IPS-15b (cell line): ENCODE results near the gene HDLBP.

Source experiments
- H3K27me3 ChIP-seq: one replicate; pipeline ENCODE4 v1.6.1; 2013; ENCODE audit warnings: low read length; ENCODE audit not compliant: control insufficient read depth, insufficient read depth
- H3K36me3 ChIP-seq: one replicate; pipeline ENCODE4 v1.6.1; 2013; ENCODE audit warnings: low read length; ENCODE audit not compliant: control insufficient read depth, insufficient read depth
- H3K4me1 ChIP-seq: one replicate; pipeline ENCODE4 v1.6.1; 2013; ENCODE audit warnings: mild to moderate bottlenecking, low read length; ENCODE audit not compliant: control insufficient read depth, insufficient read depth
- H3K4me3 ChIP-seq: one replicate; pipeline ENCODE4 v1.5.1; 2013; ENCODE audit warnings: low read depth, low read length
- H3K9ac ChIP-seq: one replicate; pipeline ENCODE4 v1.6.1; 2013; ENCODE audit warnings: low read depth, mild to moderate bottlenecking, low read length
- H3K9me3 ChIP-seq: one replicate; pipeline ENCODE4 v1.6.1; 2013; ENCODE audit warnings: mild to moderate bottlenecking, low read length; ENCODE audit not compliant: control insufficient read depth, insufficient read depth

The HDLBP gene

GRCh38 chr2:241228081-241228859, 87.2 kb downstream of the HDLBP start:
- Histone ChIP-seq H3K36me3 (peaks cover 50% of the 10 kb centered on the region), H3K9ac (no peak overlapping the region), H3K9me3 (no peaks in the 10 kb centered on the region), H3K4me1 (no peaks in the 10 kb centered on the region), H3K4me3 (no peak overlapping the region), H3K27me3 (no peaks in the 10 kb centered on the region)

DNA sequence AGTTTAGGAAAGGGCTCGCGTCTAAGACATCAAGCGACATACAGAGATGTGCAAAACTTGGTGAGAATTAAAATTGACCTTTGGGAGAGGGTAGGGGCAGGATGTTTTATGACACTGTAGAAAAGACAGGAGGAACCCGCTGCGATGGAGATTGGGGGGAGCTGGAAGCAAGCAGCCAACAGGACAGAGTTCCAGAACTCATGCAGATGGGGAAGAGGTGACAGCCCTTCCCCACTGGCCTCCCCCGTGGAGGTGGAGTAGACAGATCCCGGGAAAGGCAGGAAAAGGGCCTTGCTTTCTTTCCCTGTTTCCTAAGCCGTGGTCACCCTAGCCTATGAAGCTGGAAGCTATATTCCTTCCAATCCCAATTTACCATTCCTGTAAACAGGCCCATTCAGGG, 87.9 kb downstream of the HDLBP start:
- Histone ChIP-seq H3K4me1 (no peaks in the 10 kb centered on the region), H3K9ac (no peak overlapping the region), H3K27me3 (no peaks in the 10 kb centered on the region), H3K36me3 (peaks cover 44% of the 10 kb centered on the region), H3K4me3 (no peak overlapping the region), H3K9me3 (no peaks in the 10 kb centered on the region)

- Histone ChIP-seq H3K36me3 (peaks cover 42% of the 10 kb centered on the region), H3K27me3 (no peaks in the 10 kb centered on the region), H3K9me3 (no peaks in the 10 kb centered on the region), H3K4me1 (no peaks in the 10 kb centered on the region), H3K4me3 (no peak overlapping the region), H3K9ac (no peak overlapping the region)
Measured at GRCh38 chr2:241226723-241227572, 88.5 kb downstream of the HDLBP start.

DNA sequence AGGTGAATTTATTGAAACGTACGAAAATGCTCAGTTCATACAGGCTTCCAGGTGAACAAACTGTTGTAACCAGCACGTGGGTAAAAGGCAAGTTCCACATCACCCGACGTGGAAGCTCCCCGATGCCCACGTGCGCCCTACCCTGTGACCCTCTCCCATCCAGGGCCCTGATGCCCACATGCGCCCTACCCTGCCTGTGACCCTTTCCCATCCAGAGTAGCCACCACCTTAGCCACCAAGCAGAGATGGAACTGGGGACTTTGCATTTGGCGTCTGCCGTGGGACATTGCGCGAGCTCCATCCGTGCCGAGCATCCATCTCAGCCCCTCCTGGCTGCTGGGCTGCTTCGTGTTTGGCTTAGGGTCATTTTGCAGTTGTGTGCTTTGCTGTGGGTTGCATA, 89.5 kb downstream of the HDLBP start:
- H3K36me3 ChIP-seq = peaks cover 35% of the 10 kb centered on the region
- no peaks in the 10 kb centered on the region for H3K4me1 ChIP-seq
- H3K9ac ChIP-seq = no peak overlapping the region
- no peaks in the 10 kb centered on the region for H3K9me3 ChIP-seq
- H3K4me3 ChIP-seq = no peak overlapping the region
- no peaks in the 10 kb centered on the region for H3K27me3 ChIP-seq

- Histone ChIP-seq H3K9ac (no peak overlapping the region), H3K9me3 (no peaks in the 10 kb centered on the region), H3K4me3 (no peak overlapping the region), H3K4me1 (no peaks in the 10 kb centered on the region), H3K36me3 (peaks cover 33% of the 10 kb centered on the region), H3K27me3 (no peaks in the 10 kb centered on the region)
Measured at GRCh38 chr2:241225545-241225944, 89.9 kb downstream of the HDLBP start.

- Histone ChIP-seq H3K9ac (no peak overlapping the region), H3K4me3 (no peak overlapping the region), H3K36me3 (peaks cover 27% of the 10 kb centered on the region), H3K9me3 (no peaks in the 10 kb centered on the region), H3K4me1 (no peaks in the 10 kb centered on the region), H3K27me3 (no peaks in the 10 kb centered on the region)
Measured at GRCh38 chr2:241224851-241225438, 90.5 kb downstream of the HDLBP start.

DNA sequence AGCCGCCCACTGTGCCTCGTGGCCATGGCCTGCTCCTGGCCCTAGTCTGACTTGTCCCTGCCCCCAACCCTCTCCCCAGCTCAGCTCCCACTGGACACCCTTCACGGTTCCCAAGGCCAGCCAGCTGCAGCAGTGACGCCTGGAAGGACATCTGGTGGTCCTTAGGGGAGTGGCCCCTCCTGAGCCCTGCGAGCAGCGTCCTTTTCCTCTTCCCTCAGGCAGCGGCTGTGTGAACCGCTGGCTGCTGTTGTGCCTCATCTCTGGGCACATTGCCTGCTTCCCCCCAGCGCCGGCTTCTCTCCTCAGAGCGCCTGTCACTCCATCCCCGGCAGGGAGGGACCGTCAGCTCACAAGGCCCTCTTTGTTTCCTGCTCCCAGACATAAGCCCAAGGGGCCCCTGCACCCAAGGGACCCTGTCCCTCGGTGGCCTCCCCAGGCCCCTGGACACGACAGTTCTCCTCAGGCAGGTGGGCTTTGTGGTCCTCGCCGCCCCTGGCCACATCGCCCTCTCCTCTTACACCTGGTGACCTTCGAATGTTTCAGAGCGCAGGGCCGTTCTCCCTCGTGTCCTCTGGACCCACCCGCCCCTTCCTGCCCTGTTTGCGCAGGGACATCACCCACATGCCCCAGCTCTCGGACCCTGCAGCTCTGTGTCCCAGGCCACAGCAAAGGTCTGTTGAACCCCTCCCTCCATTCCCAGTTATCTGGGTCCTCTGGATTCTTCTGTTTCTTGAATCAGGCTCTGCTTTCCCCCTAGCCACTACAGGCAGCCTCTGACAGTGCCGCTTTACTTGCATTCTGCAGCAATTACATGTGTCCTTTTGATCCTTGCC, 91.2 kb downstream of the HDLBP start:
- Histone ChIP-seq H3K4me3 (no peak overlapping the region), H3K4me1 (no peaks in the 10 kb centered on the region), H3K9ac (no peak overlapping the region), H3K9me3 (no peaks in the 10 kb centered on the region), H3K36me3 (peaks cover 20% of the 10 kb centered on the region), H3K27me3 (no peaks in the 10 kb centered on the region)

DNA sequence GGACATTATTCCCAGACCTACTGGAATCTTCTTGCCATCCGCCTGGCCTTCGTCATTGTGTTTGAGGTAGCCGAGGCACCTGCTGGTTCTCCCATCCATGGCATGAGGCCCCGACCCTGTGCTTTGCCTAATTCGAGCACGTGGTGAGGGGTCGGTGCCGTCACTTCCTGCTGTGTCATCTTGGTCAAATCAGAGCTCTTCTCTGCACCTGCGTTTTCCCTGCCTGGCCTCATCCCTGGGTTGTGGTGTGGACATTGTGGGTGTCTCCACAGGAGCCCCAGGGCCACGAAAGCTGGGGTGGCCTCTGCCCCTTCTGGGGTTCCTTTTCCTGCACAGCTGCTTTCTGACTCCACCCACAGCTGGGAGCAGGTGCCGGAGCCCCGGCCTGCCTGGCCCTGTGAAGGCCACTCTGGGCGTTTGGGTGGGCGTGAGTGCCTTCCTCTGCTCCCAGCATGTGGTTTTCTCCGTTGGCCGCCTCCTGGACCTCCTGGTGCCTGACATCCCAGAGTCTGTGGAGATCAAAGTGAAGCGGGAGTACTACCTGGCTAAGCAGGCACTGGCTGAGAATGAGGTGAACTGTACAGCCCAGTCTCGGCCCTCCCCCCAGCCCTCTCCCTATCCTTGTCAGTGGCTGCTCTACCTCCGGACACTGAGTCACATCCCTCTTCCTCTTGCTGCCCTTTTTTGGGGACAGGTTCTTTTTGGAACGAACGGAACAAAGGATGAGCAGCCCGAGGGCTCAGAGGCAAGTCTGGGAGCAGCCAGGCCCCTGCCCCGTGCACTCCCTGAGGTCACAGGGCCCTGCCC, 92.1 kb downstream of the HDLBP start:
- H3K9me3 ChIP-seq = no peaks in the 10 kb centered on the region
- no peak overlapping the region for H3K9ac ChIP-seq
- no peak overlapping the region for H3K4me3 ChIP-seq
- H3K36me3 ChIP-seq = peaks cover 12% of the 10 kb centered on the region
- no peaks in the 10 kb centered on the region for H3K4me1 ChIP-seq
- H3K27me3 ChIP-seq = no peaks in the 10 kb centered on the region

- no peak overlapping the region for H3K4me3 ChIP-seq
- H3K27me3 ChIP-seq = no peaks in the 10 kb centered on the region
- no peaks in the 10 kb centered on the region for H3K9me3 ChIP-seq
- H3K36me3 ChIP-seq = peaks cover under 1% of the 10 kb centered on the region
- no peak overlapping the region for H3K9ac ChIP-seq
- H3K4me1 ChIP-seq = no peaks in the 10 kb centered on the region
Measured at GRCh38 chr2:241219856-241220356, 95.6 kb downstream of the HDLBP start.

DNA sequence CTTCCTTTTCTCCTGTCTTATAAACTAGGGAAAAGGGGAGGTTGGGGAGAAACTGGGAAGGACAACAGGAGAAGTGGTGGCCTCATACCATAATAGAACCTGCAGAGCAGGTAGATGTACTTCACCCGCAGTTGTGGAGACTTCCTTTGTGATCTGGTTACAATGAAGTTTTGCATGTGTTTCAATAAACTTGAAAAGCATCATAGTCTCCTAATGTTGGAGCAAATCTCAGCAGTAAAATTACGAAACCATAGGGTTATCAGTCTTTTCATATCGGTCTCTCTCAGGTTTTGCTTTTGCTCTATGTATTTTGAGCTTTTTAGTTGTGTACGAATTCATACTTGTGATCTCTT, 96.5 kb downstream of the HDLBP start:
- Histone ChIP-seq H3K4me1 (no peaks in the 10 kb centered on the region), H3K9me3 (no peaks in the 10 kb centered on the region), H3K9ac (no peak overlapping the region), H3K27me3 (no peaks in the 10 kb centered on the region), H3K4me3 (peak overlapping the region; percentile 71), H3K36me3 (no peaks in the 10 kb centered on the region)
